ENCODE measurements around the gene RUNX1. TPM values are rescaled to one million over a fixed set of nuclear protein-coding genes. Genes with fewer than 3 reads are reported as not detected.
"Not testable (repeated sequence)": the region's sequence is repeated elsewhere in the genome, so short reads cannot be mapped to it uniquely, and the experiment has no call there.

The RUNX1 gene
- total and polyA plus RNA-seq, 2 donors = 18.5 to 29.6 TPM

GRCh38 chr21:34808569-34809204, 240.4 kb downstream of the RUNX1 start:
- Histone ChIP-seq H3K27ac (ENCODE audit: low read depth in 1 of 2, low read length in 1 of 2) (peak overlapping the region in 1 of 2 donors; percentile 64), H3K27me3 (ENCODE audit: control insufficient read depth in 2 of 2, insufficient read depth in 1 of 2, low read length in 1 of 2) (no peaks in the 10 kb centered on the region), H3K4me1 (ENCODE audit: control insufficient read depth in 2 of 2, insufficient read depth in 2 of 2, low read length in 2 of 2) (peaks cover 8 to 35% of the 10 kb centered on the region in 2 donors), H3K36me3 (ENCODE audit: control insufficient read depth in 2 of 2, insufficient read depth in 2 of 2, low read length in 1 of 2) (peaks cover 59 to 71% of the 10 kb centered on the region in 2 donors), H3K9me3 (ENCODE audit: control insufficient read depth in 2 of 2, insufficient read depth in 1 of 2, low read length in 1 of 2) (peaks cover 0 to 11% of the 10 kb centered on the region in 2 donors), H3K4me3 (ENCODE audit: low read length in 2 of 2) (no peak overlapping the region)
- 75% methylated on average over 7 of the region's 7 CpGs for WGBS
- DNase-seq (ENCODE audit: low read depth in 6 of 9, low spot score in 9 of 9) = no peak

GRCh38 chr21:34807881-34808568, 241.1 kb downstream of the RUNX1 start:
- no peak overlapping the region for H3K4me3 ChIP-seq (ENCODE audit: low read length in 2 of 2)
- 76% methylated on average over 15 of the region's 15 CpGs for WGBS
- peak overlapping the region in 1 of 2 donors; percentile 64 for H3K27ac ChIP-seq (ENCODE audit: low read depth in 1 of 2, low read length in 1 of 2)
- peaks cover 8 to 35% of the 10 kb centered on the region in 2 donors for H3K4me1 ChIP-seq (ENCODE audit: control insufficient read depth in 2 of 2, insufficient read depth in 2 of 2, low read length in 2 of 2)
- DNase-seq (ENCODE audit: low read depth in 6 of 9, low spot score in 9 of 9) = no peak
- H3K9me3 ChIP-seq (ENCODE audit: control insufficient read depth in 2 of 2, insufficient read depth in 1 of 2, low read length in 1 of 2) = peaks cover 0 to 11% of the 10 kb centered on the region in 2 donors
- H3K27me3 ChIP-seq (ENCODE audit: control insufficient read depth in 2 of 2, insufficient read depth in 1 of 2, low read length in 1 of 2) = no peaks in the 10 kb centered on the region
- H3K36me3 ChIP-seq (ENCODE audit: control insufficient read depth in 2 of 2, insufficient read depth in 2 of 2, low read length in 1 of 2) = peaks cover 56 to 67% of the 10 kb centered on the region in 2 donors

- Histone ChIP-seq H3K4me1 (ENCODE audit: control insufficient read depth in 2 of 2, insufficient read depth in 2 of 2, low read length in 2 of 2) (peaks cover 8 to 35% of the 10 kb centered on the region in 2 donors), H3K27ac (ENCODE audit: low read depth in 1 of 2, low read length in 1 of 2) (peak overlapping the region in 1 of 2 donors; percentile 64), H3K4me3 (ENCODE audit: low read length in 2 of 2) (no peak overlapping the region), H3K27me3 (ENCODE audit: control insufficient read depth in 2 of 2, insufficient read depth in 1 of 2, low read length in 1 of 2) (no peaks in the 10 kb centered on the region), H3K9me3 (ENCODE audit: control insufficient read depth in 2 of 2, insufficient read depth in 1 of 2, low read length in 1 of 2) (peaks cover 0 to 11% of the 10 kb centered on the region in 2 donors), H3K36me3 (ENCODE audit: control insufficient read depth in 2 of 2, insufficient read depth in 2 of 2, low read length in 1 of 2) (peaks cover 54 to 66% of the 10 kb centered on the region in 2 donors)
- WGBS = 98% methylated on average over 7 of the region's 7 CpGs
- DNase-seq (ENCODE audit: low read depth in 6 of 9, low spot score in 9 of 9) = no peak
These were observed 241.8 kb downstream of the RUNX1 start for GRCh38 chr21:34807146-34807880.

GRCh38 chr21:34806423-34806822, 242.7 kb downstream of the RUNX1 start:
- 99% methylated on average over 3 of the region's 3 CpGs for WGBS
- Histone ChIP-seq H3K36me3 (ENCODE audit: control insufficient read depth in 2 of 2, insufficient read depth in 2 of 2, low read length in 1 of 2) (peaks cover 47 to 66% of the 10 kb centered on the region in 2 donors), H3K27ac (ENCODE audit: low read depth in 1 of 2, low read length in 1 of 2) (no peak overlapping the region), H3K27me3 (ENCODE audit: control insufficient read depth in 2 of 2, insufficient read depth in 1 of 2, low read length in 1 of 2) (no peaks in the 10 kb centered on the region), H3K4me3 (ENCODE audit: low read length in 2 of 2) (no peak overlapping the region), H3K4me1 (ENCODE audit: control insufficient read depth in 2 of 2, insufficient read depth in 2 of 2, low read length in 2 of 2) (peaks cover 7 to 32% of the 10 kb centered on the region in 2 donors), H3K9me3 (ENCODE audit: control insufficient read depth in 2 of 2, insufficient read depth in 1 of 2, low read length in 1 of 2) (peaks cover 0 to 11% of the 10 kb centered on the region in 2 donors)
- DNase-seq (ENCODE audit: low read depth in 6 of 9, low spot score in 9 of 9) = no peak

GRCh38 chr21:34805157-34805556, 243.9 kb downstream of the RUNX1 start:
- Histone ChIP-seq H3K4me1 (ENCODE audit: control insufficient read depth in 2 of 2, insufficient read depth in 2 of 2, low read length in 2 of 2) (peaks cover 5 to 19% of the 10 kb centered on the region in 2 donors), H3K4me3 (ENCODE audit: low read length in 2 of 2) (no peak overlapping the region), H3K27me3 (ENCODE audit: control insufficient read depth in 2 of 2, insufficient read depth in 1 of 2, low read length in 1 of 2) (no peaks in the 10 kb centered on the region), H3K27ac (ENCODE audit: low read depth in 1 of 2, low read length in 1 of 2) (no peak overlapping the region), H3K36me3 (ENCODE audit: control insufficient read depth in 2 of 2, insufficient read depth in 2 of 2, low read length in 1 of 2) (peaks cover 34 to 59% of the 10 kb centered on the region in 2 donors), H3K9me3 (ENCODE audit: control insufficient read depth in 2 of 2, insufficient read depth in 1 of 2, low read length in 1 of 2) (peaks cover 0 to 11% of the 10 kb centered on the region in 2 donors)
- no peak for DNase-seq (ENCODE audit: low read depth in 6 of 9, low spot score in 9 of 9)

GRCh38 chr21:34804584-34804983, 244.5 kb downstream of the RUNX1 start:
- DNase-seq (ENCODE audit: low read depth in 6 of 9, low spot score in 9 of 9); H3K4me3 ChIP-seq (ENCODE audit: low read length in 2 of 2); H3K27me3 ChIP-seq (ENCODE audit: control insufficient read depth in 2 of 2, insufficient read depth in 1 of 2, low read length in 1 of 2); H3K27ac ChIP-seq (ENCODE audit: low read depth in 1 of 2, low read length in 1 of 2): not testable (repeated sequence)
- peaks cover 0 to 11% of the 10 kb centered on the region in 2 donors for H3K9me3 ChIP-seq (ENCODE audit: control insufficient read depth in 2 of 2, insufficient read depth in 1 of 2, low read length in 1 of 2)
- H3K4me1 ChIP-seq (ENCODE audit: control insufficient read depth in 2 of 2, insufficient read depth in 2 of 2, low read length in 2 of 2) = peaks cover 5 to 15% of the 10 kb centered on the region in 2 donors
- WGBS = 92% methylated on average over 7 of the region's 7 CpGs
- peaks cover 29 to 59% of the 10 kb centered on the region in 2 donors for H3K36me3 ChIP-seq (ENCODE audit: control insufficient read depth in 2 of 2, insufficient read depth in 2 of 2, low read length in 1 of 2)

- H3K4me3 ChIP-seq (ENCODE audit: low read length in 2 of 2) = no peak overlapping the region
- peaks cover 0 to 11% of the 10 kb centered on the region in 2 donors for H3K9me3 ChIP-seq (ENCODE audit: control insufficient read depth in 2 of 2, insufficient read depth in 1 of 2, low read length in 1 of 2)
- H3K27ac ChIP-seq (ENCODE audit: low read depth in 1 of 2, low read length in 1 of 2) = peak overlapping the region in 1 of 2 donors; percentile 52
- H3K4me1 ChIP-seq (ENCODE audit: control insufficient read depth in 2 of 2, insufficient read depth in 2 of 2, low read length in 2 of 2) = peaks cover 5 to 8% of the 10 kb centered on the region in 2 donors
- 85% methylated on average over 2 of the region's 2 CpGs for WGBS
- DNase-seq (ENCODE audit: low read depth in 6 of 9, low spot score in 9 of 9) = no peak
- H3K27me3 ChIP-seq (ENCODE audit: control insufficient read depth in 2 of 2, insufficient read depth in 1 of 2, low read length in 1 of 2) = no peaks in the 10 kb centered on the region
- H3K36me3 ChIP-seq (ENCODE audit: control insufficient read depth in 2 of 2, insufficient read depth in 2 of 2, low read length in 1 of 2) = peaks cover 28 to 60% of the 10 kb centered on the region in 2 donors
These were observed 245.2 kb downstream of the RUNX1 start for GRCh38 chr21:34803782-34804370.

- peaks cover 0 to 9% of the 10 kb centered on the region in 2 donors for H3K4me1 ChIP-seq (ENCODE audit: control insufficient read depth in 2 of 2, insufficient read depth in 2 of 2, low read length in 2 of 2)
- H3K27me3 ChIP-seq (ENCODE audit: control insufficient read depth in 2 of 2, insufficient read depth in 1 of 2, low read length in 1 of 2) = no peaks in the 10 kb centered on the region
- WGBS = 99% methylated on average over 1 of the region's 1 CpG
- H3K4me3 ChIP-seq (ENCODE audit: low read length in 2 of 2) = no peak overlapping the region
- no peaks in the 10 kb centered on the region for H3K9me3 ChIP-seq (ENCODE audit: control insufficient read depth in 2 of 2, insufficient read depth in 1 of 2, low read length in 1 of 2)
- no peak for DNase-seq (ENCODE audit: low read depth in 6 of 9, low spot score in 9 of 9)
- no peak overlapping the region for H3K27ac ChIP-seq (ENCODE audit: low read depth in 1 of 2, low read length in 1 of 2)
- H3K36me3 ChIP-seq (ENCODE audit: control insufficient read depth in 2 of 2, insufficient read depth in 2 of 2, low read length in 1 of 2) = peaks cover 26 to 60% of the 10 kb centered on the region in 2 donors
These were observed 246.8 kb downstream of the RUNX1 start for GRCh38 chr21:34802180-34802899.

Measured in thymus (tissue), 11 donors.